HG02623 (cell line): ENCODE data around the gene C1QTNF3.
"Not testable (repeated sequence)": the region's sequence is repeated elsewhere in the genome, so short reads cannot be mapped to it uniquely, and the experiment has no call there.

Experiments used
- ATAC-seq: cut with Tn5 transposase; IDR thresholded peaks from one replicate; pipeline ENCODE4 v1.9.1; 2021; ENCODE audit warnings: moderate library complexity; ENCODE audit not compliant: unreplicated experiment

C1QTNF3 gene

GRCh38 chr5:34043099-34043876, at the start of gene C1QTNF3:
TSS of gene C1QTNF3 (minus strand) at chr5:34043213. CDS start at chr5:34043125, 88 bp downstream.
- no peak for ATAC-seq

GRCh38 chr5:34091039-34091438, 48.0 kb upstream of the C1QTNF3 start:
- ATAC-seq: not testable (repeated sequence)

- ATAC-seq: not testable (repeated sequence)
Measured at GRCh38 chr5:34089802-34090201, 46.8 kb upstream of the C1QTNF3 start.

- ATAC-seq: not testable (repeated sequence)
Measured at GRCh38 chr5:34087728-34088127, 44.7 kb upstream of the C1QTNF3 start.

GRCh38 chr5:34083898-34084297, 40.9 kb upstream of the C1QTNF3 start:
- not testable (repeated sequence) for ATAC-seq

GRCh38 chr5:34079505-34079904, 36.5 kb upstream of the C1QTNF3 start:
- not testable (repeated sequence) for ATAC-seq

- ATAC-seq: not testable (repeated sequence)
Measured at GRCh38 chr5:34077636-34078035, 34.6 kb upstream of the C1QTNF3 start.

GRCh38 chr5:34076719-34077364, 33.8 kb upstream of the C1QTNF3 start:
- ATAC-seq: not testable (repeated sequence)

- not testable (repeated sequence) for ATAC-seq
Measured at GRCh38 chr5:34074472-34074871, 31.5 kb upstream of the C1QTNF3 start.

- not testable (repeated sequence) for ATAC-seq
Measured at GRCh38 chr5:34074071-34074470, 31.1 kb upstream of the C1QTNF3 start.

- not testable (repeated sequence) for ATAC-seq
Measured at GRCh38 chr5:34070626-34071025, 27.6 kb upstream of the C1QTNF3 start.

GRCh38 chr5:34064656-34065055, 21.6 kb upstream of the C1QTNF3 start:
- no peak for ATAC-seq

GRCh38 chr5:34062419-34062818, 19.4 kb upstream of the C1QTNF3 start:
- ATAC-seq: no peak

GRCh38 chr5:34061993-34062392, 19.0 kb upstream of the C1QTNF3 start:
- ATAC-seq: no peak

- ATAC-seq: no peak
Measured at GRCh38 chr5:34059977-34060376, 17.0 kb upstream of the C1QTNF3 start.

- no peak for ATAC-seq
Measured at GRCh38 chr5:34058532-34058931, 15.5 kb upstream of the C1QTNF3 start.

GRCh38 chr5:34057569-34057968, 14.6 kb upstream of the C1QTNF3 start:
- ATAC-seq: no peak

GRCh38 chr5:34057118-34057517, 14.1 kb upstream of the C1QTNF3 start:
- no peak for ATAC-seq

GRCh38 chr5:34055667-34056066, 12.7 kb upstream of the C1QTNF3 start:
- ATAC-seq: no peak

- no peak for ATAC-seq
Measured at GRCh38 chr5:34054400-34054729, 11.4 kb upstream of the C1QTNF3 start.

- no peak for ATAC-seq
Measured at GRCh38 chr5:34053571-34054399, 10.8 kb upstream of the C1QTNF3 start.
